ENCODE data around the gene TLCD5.

TLCD5 gene

GRCh38 chr11:120298461-120298860, 26.6 kb upstream of the TLCD5 start:
- Mint-ChIP-seq H3K4me1 (ENCODE audit: low read depth) (peaks cover 3% of the 10 kb centered on the region), H3K36me3 (ENCODE audit: low read depth) (no peaks in the 10 kb centered on the region), H3K9me3 (no peaks in the 10 kb centered on the region), H3K27me3 (peaks cover 54% of the 10 kb centered on the region), H3K27ac (no peak overlapping the region), H3K4me3 (no peak overlapping the region)
- intact Hi-C loops (cut with micrococcal nuclease) = no loop called here

- no peak overlapping the region for H3K27ac Mint-ChIP-seq
These were observed 22.9 kb upstream of the TLCD5 start for GRCh38 chr11:120302001-120302805.

GRCh38 chr11:120303004-120303637, 22.0 kb upstream of the TLCD5 start:
- H3K36me3 Mint-ChIP-seq (ENCODE audit: low read depth) = no peaks in the 10 kb centered on the region
- H3K9me3 Mint-ChIP-seq = no peaks in the 10 kb centered on the region
- intact Hi-C loops (cut with micrococcal nuclease) = loop anchor here (1.0 kb wide), 1 partner anchor 131 kb away; no protein-coding TSS in a partner anchor

More at GRCh38 chr11:120302001-120302805, 22.9 kb upstream of the TLCD5 start:
- Mint-ChIP-seq H3K27me3 (peaks cover 65% of the 10 kb centered on the region), H3K4me3 (no peak overlapping the region), H3K4me1 (ENCODE audit: low read depth) (peaks cover 10% of the 10 kb centered on the region), H3K9me3 (no peaks in the 10 kb centered on the region), H3K36me3 (ENCODE audit: low read depth) (no peaks in the 10 kb centered on the region)
- intact Hi-C loops (cut with micrococcal nuclease) = no loop called here

GRCh38 chr11:120304526-120304925, 20.6 kb upstream of the TLCD5 start:
- Mint-ChIP-seq H3K4me3 (no peak overlapping the region), H3K27ac (no peak overlapping the region), H3K9me3 (no peaks in the 10 kb centered on the region), H3K4me1 (ENCODE audit: low read depth) (peaks cover 10% of the 10 kb centered on the region), H3K36me3 (ENCODE audit: low read depth) (no peaks in the 10 kb centered on the region), H3K27me3 (peaks cover 58% of the 10 kb centered on the region)
- intact Hi-C loops (cut with micrococcal nuclease) = no loop called here

More at GRCh38 chr11:120303004-120303637, 22.0 kb upstream of the TLCD5 start:
- Mint-ChIP-seq H3K4me3 (no peak overlapping the region), H3K27ac (no peak overlapping the region), H3K4me1 (ENCODE audit: low read depth) (peaks cover 10% of the 10 kb centered on the region), H3K27me3 (peaks cover 62% of the 10 kb centered on the region)

- H3K9me3 Mint-ChIP-seq = no peaks in the 10 kb centered on the region
- H3K4me3 Mint-ChIP-seq = no peak overlapping the region
- no peaks in the 10 kb centered on the region for H3K36me3 Mint-ChIP-seq (ENCODE audit: low read depth)
- H3K27ac Mint-ChIP-seq = no peak overlapping the region
- peaks cover 53% of the 10 kb centered on the region for H3K27me3 Mint-ChIP-seq
- H3K4me1 Mint-ChIP-seq (ENCODE audit: low read depth) = peaks cover 10% of the 10 kb centered on the region
- intact Hi-C loops (cut with micrococcal nuclease) = no loop called here
These were observed 19.8 kb upstream of the TLCD5 start for GRCh38 chr11:120305286-120305685.

GRCh38 chr11:120306519-120307242, 18.4 kb upstream of the TLCD5 start:
- Mint-ChIP-seq H3K4me1 (ENCODE audit: low read depth) (peaks cover 10% of the 10 kb centered on the region), H3K36me3 (ENCODE audit: low read depth) (no peaks in the 10 kb centered on the region), H3K9me3 (no peaks in the 10 kb centered on the region), H3K4me3 (no peak overlapping the region), H3K27ac (no peak overlapping the region), H3K27me3 (peaks cover 46% of the 10 kb centered on the region)
- intact Hi-C loops (cut with micrococcal nuclease) = no loop called here

- Mint-ChIP-seq H3K27ac (no peak overlapping the region), H3K36me3 (ENCODE audit: low read depth) (no peaks in the 10 kb centered on the region), H3K4me3 (no peak overlapping the region), H3K27me3 (peaks cover 42% of the 10 kb centered on the region), H3K9me3 (no peaks in the 10 kb centered on the region), H3K4me1 (ENCODE audit: low read depth) (peaks cover 10% of the 10 kb centered on the region)
- intact Hi-C loops (cut with micrococcal nuclease) = no loop called here
These were observed 17.6 kb upstream of the TLCD5 start for GRCh38 chr11:120307476-120307875.

- no peaks in the 10 kb centered on the region for H3K36me3 Mint-ChIP-seq (ENCODE audit: low read depth)
- no peak overlapping the region for H3K4me3 Mint-ChIP-seq
- H3K27ac Mint-ChIP-seq = no peak overlapping the region
- intact Hi-C loops (cut with micrococcal nuclease) = no loop called here
- peaks cover 10% of the 10 kb centered on the region for H3K4me1 Mint-ChIP-seq (ENCODE audit: low read depth)
- no peaks in the 10 kb centered on the region for H3K9me3 Mint-ChIP-seq
- peaks cover 48% of the 10 kb centered on the region for H3K27me3 Mint-ChIP-seq
These were observed 17.0 kb upstream of the TLCD5 start for GRCh38 chr11:120308081-120308480.

GRCh38 chr11:120310870-120311269, 14.2 kb upstream of the TLCD5 start:
- H3K4me1 Mint-ChIP-seq (ENCODE audit: low read depth) = no peaks in the 10 kb centered on the region

GRCh38 chr11:120314861-120315260, 10.2 kb upstream of the TLCD5 start:
- Mint-ChIP-seq H3K36me3 (ENCODE audit: low read depth) (no peaks in the 10 kb centered on the region), H3K4me1 (ENCODE audit: low read depth) (no peaks in the 10 kb centered on the region), H3K27ac (no peak overlapping the region), H3K27me3 (peaks cover 60% of the 10 kb centered on the region), H3K9me3 (no peaks in the 10 kb centered on the region), H3K4me3 (no peak overlapping the region)
- intact Hi-C loops (cut with micrococcal nuclease) = no loop called here

More at GRCh38 chr11:120310870-120311269, 14.2 kb upstream of the TLCD5 start:
- Mint-ChIP-seq H3K4me3 (no peak overlapping the region), H3K9me3 (no peaks in the 10 kb centered on the region), H3K27ac (no peak overlapping the region), H3K27me3 (peaks cover 46% of the 10 kb centered on the region), H3K36me3 (ENCODE audit: low read depth) (no peaks in the 10 kb centered on the region)
- intact Hi-C loops (cut with micrococcal nuclease) = no loop called here

- no peaks in the 10 kb centered on the region for H3K36me3 Mint-ChIP-seq (ENCODE audit: low read depth)
- peaks cover 74% of the 10 kb centered on the region for H3K27me3 Mint-ChIP-seq
- no peak overlapping the region for H3K27ac Mint-ChIP-seq
- no peak overlapping the region for H3K4me3 Mint-ChIP-seq
- no peaks in the 10 kb centered on the region for H3K9me3 Mint-ChIP-seq
- no peaks in the 10 kb centered on the region for H3K4me1 Mint-ChIP-seq (ENCODE audit: low read depth)
- intact Hi-C loops (cut with micrococcal nuclease) = no loop called here
These were observed 8.0 kb upstream of the TLCD5 start for GRCh38 chr11:120316880-120317688.

- Mint-ChIP-seq H3K4me1 (ENCODE audit: low read depth) (no peaks in the 10 kb centered on the region), H3K27me3 (peaks cover 74% of the 10 kb centered on the region)
- intact Hi-C loops (cut with micrococcal nuclease) = no loop called here
These were observed 7.2 kb upstream of the TLCD5 start for GRCh38 chr11:120317689-120318480.

GRCh38 chr11:120318906-120319305, 6.2 kb upstream of the TLCD5 start:
- no peaks in the 10 kb centered on the region for H3K36me3 Mint-ChIP-seq (ENCODE audit: low read depth)
- intact Hi-C loops (cut with micrococcal nuclease) = no loop called here
- no peaks in the 10 kb centered on the region for H3K9me3 Mint-ChIP-seq
- peaks cover 77% of the 10 kb centered on the region for H3K27me3 Mint-ChIP-seq
- no peaks in the 10 kb centered on the region for H3K4me1 Mint-ChIP-seq (ENCODE audit: low read depth)
- no peak overlapping the region for H3K27ac Mint-ChIP-seq
- no peak overlapping the region for H3K4me3 Mint-ChIP-seq

More at GRCh38 chr11:120317689-120318480, 7.2 kb upstream of the TLCD5 start:
- H3K27ac Mint-ChIP-seq = no peak overlapping the region
- no peaks in the 10 kb centered on the region for H3K36me3 Mint-ChIP-seq (ENCODE audit: low read depth)
- no peaks in the 10 kb centered on the region for H3K9me3 Mint-ChIP-seq
- H3K4me3 Mint-ChIP-seq = no peak overlapping the region

Data from dendritic cell treated with granulocyte-macrophage colony-stimulating factor and Interleukin-4, amounts not matched to agents 40 ng/mL and 50 ng/mL, for 4 days (primary cell).